ENCODE measurements around the gene CRYBB1.

Gene CRYBB1

GRCh38 chr22:26632422-26633155 is 14.8 kb upstream of the CRYBB1 start:
- H3K4ac ChIP-seq (ENCODE audit: low read depth, low read length) = no peak overlapping the region

GRCh38 chr22:26631282-26631681 is 13.5 kb upstream of the CRYBB1 start:
- no peaks in the 10 kb centered on the region for H3K4me1 ChIP-seq (ENCODE audit: control insufficient read depth in 1 of 2, insufficient read depth in 2 of 2, low read length in 2 of 2)
- H2BK12ac ChIP-seq (ENCODE audit: low read length) = no peak overlapping the region
- no peaks in the 10 kb centered on the region for H3K27me3 ChIP-seq (ENCODE audit: insufficient read depth, low read length)
- H3K36me3 ChIP-seq (ENCODE audit: control insufficient read depth in 1 of 2, insufficient read depth in 2 of 2, low read length in 2 of 2) = no peaks in the 10 kb centered on the region
- no peak overlapping the region for H2AFZ ChIP-seq (ENCODE audit: insufficient read depth, low read length, poor library complexity)
- no peak overlapping the region for H2AK5ac ChIP-seq (ENCODE audit: low read length)
- H2BK120ac ChIP-seq (ENCODE audit: insufficient read depth, low read length, poor library complexity) = no peak overlapping the region
- no CpG with 5 or more reads among the region's 4 CpGs for WGBS (ENCODE audit: extremely low coverage, insufficient coverage, insufficient read length)
- no peak for DNase-seq
- H4K8ac ChIP-seq (ENCODE audit: low read depth, low read length) = no peak overlapping the region
- no peak overlapping the region for H3K23ac ChIP-seq (ENCODE audit: low read length)
- H3K79me2 ChIP-seq (ENCODE audit: control insufficient read depth, insufficient read depth, low read length, poor library complexity) = no peaks in the 10 kb centered on the region
- H3K4ac ChIP-seq (ENCODE audit: low read depth, low read length) = no peak overlapping the region
- H4K12ac ChIP-seq (ENCODE audit: low read depth, low read length) = no peak overlapping the region
- H3K18ac ChIP-seq (ENCODE audit: low read length) = no peak overlapping the region
- no peak overlapping the region for H2BK5ac ChIP-seq (ENCODE audit: low read depth, low read length, poor library complexity)
- H4K91ac ChIP-seq (ENCODE audit: low read depth, low read length) = no peak overlapping the region
- H3K9me3 ChIP-seq (ENCODE audit: insufficient read depth, low read depth, low read length) = no peaks in the 10 kb centered on the region
- H3K79me1 ChIP-seq (ENCODE audit: low read length) = no peaks in the 10 kb centered on the region
- H3K4me3 ChIP-seq (ENCODE audit: low read depth, low read length) = no peak overlapping the region
- H3K9ac ChIP-seq (ENCODE audit: low read length) = no peak overlapping the region
- H3K27ac ChIP-seq (ENCODE audit: low read depth, low read length) = no peak overlapping the region
- H3K4me2 ChIP-seq (ENCODE audit: low read length) = no peak overlapping the region
- no peak overlapping the region for H3K14ac ChIP-seq (ENCODE audit: low read length)

More at GRCh38 chr22:26632422-26633155, 14.8 kb upstream of the CRYBB1 start:
- no CpG with 5 or more reads among the region's 8 CpGs for WGBS (ENCODE audit: extremely low coverage, insufficient coverage, insufficient read length)
- Histone ChIP-seq H3K23ac (ENCODE audit: low read length) (no peak overlapping the region), H2BK120ac (ENCODE audit: insufficient read depth, low read length, poor library complexity) (no peak overlapping the region), H3K4me1 (ENCODE audit: control insufficient read depth in 1 of 2, insufficient read depth in 2 of 2, low read length in 2 of 2) (no peaks in the 10 kb centered on the region), H2BK12ac (ENCODE audit: low read length) (no peak overlapping the region), H3K9me3 (ENCODE audit: insufficient read depth, low read depth, low read length) (no peaks in the 10 kb centered on the region), H3K4me2 (ENCODE audit: low read length) (no peak overlapping the region), H4K91ac (ENCODE audit: low read depth, low read length) (no peak overlapping the region), H3K9ac (ENCODE audit: low read length) (no peak overlapping the region), H3K4me3 (ENCODE audit: low read depth, low read length) (no peak overlapping the region), H2AFZ (ENCODE audit: insufficient read depth, low read length, poor library complexity) (no peak overlapping the region), H4K12ac (ENCODE audit: low read depth, low read length) (no peak overlapping the region), H3K27me3 (ENCODE audit: insufficient read depth, low read length) (no peaks in the 10 kb centered on the region), H3K36me3 (ENCODE audit: control insufficient read depth in 1 of 2, insufficient read depth in 2 of 2, low read length in 2 of 2) (no peaks in the 10 kb centered on the region), H3K27ac (ENCODE audit: low read depth, low read length) (no peak overlapping the region), H3K79me1 (ENCODE audit: low read length) (no peaks in the 10 kb centered on the region), H2BK5ac (ENCODE audit: low read depth, low read length, poor library complexity) (no peak overlapping the region), H3K18ac (ENCODE audit: low read length) (no peak overlapping the region), H4K8ac (ENCODE audit: low read depth, low read length) (no peak overlapping the region), H3K14ac (ENCODE audit: low read length) (no peak overlapping the region), H3K79me2 (ENCODE audit: control insufficient read depth, insufficient read depth, low read length, poor library complexity) (no peaks in the 10 kb centered on the region), H2AK5ac (ENCODE audit: low read length) (no peak overlapping the region)
- DNase-seq = no peak

- Histone ChIP-seq H2AFZ (ENCODE audit: insufficient read depth, low read length, poor library complexity) (no peak overlapping the region), H3K27ac (ENCODE audit: low read depth, low read length) (no peak overlapping the region), H3K9me3 (ENCODE audit: insufficient read depth, low read depth, low read length) (peaks cover under 1% of the 10 kb centered on the region), H3K9ac (ENCODE audit: low read length) (no peak overlapping the region), H3K4me3 (ENCODE audit: low read depth, low read length) (no peak overlapping the region), H3K36me3 (ENCODE audit: control insufficient read depth in 1 of 2, insufficient read depth in 2 of 2, low read length in 2 of 2) (no peaks in the 10 kb centered on the region), H3K14ac (ENCODE audit: low read length) (no peak overlapping the region), H3K27me3 (ENCODE audit: insufficient read depth, low read length) (no peaks in the 10 kb centered on the region), H4K12ac (ENCODE audit: low read depth, low read length) (no peak overlapping the region), H3K4ac (ENCODE audit: low read depth, low read length) (no peak overlapping the region), H3K18ac (ENCODE audit: low read length) (no peak overlapping the region), H3K4me1 (ENCODE audit: control insufficient read depth in 1 of 2, insufficient read depth in 2 of 2, low read length in 2 of 2) (no peaks in the 10 kb centered on the region), H3K79me2 (ENCODE audit: control insufficient read depth, insufficient read depth, low read length, poor library complexity) (no peaks in the 10 kb centered on the region), H4K8ac (ENCODE audit: low read depth, low read length) (no peak overlapping the region), H2BK120ac (ENCODE audit: insufficient read depth, low read length, poor library complexity) (no peak overlapping the region), H3K4me2 (ENCODE audit: low read length) (no peak overlapping the region), H4K91ac (ENCODE audit: low read depth, low read length) (no peak overlapping the region), H2BK5ac (ENCODE audit: low read depth, low read length, poor library complexity) (no peak overlapping the region), H2AK5ac (ENCODE audit: low read length) (no peak overlapping the region), H2BK12ac (ENCODE audit: low read length) (no peak overlapping the region), H3K23ac (ENCODE audit: low read length) (no peak overlapping the region), H3K79me1 (ENCODE audit: low read length) (no peaks in the 10 kb centered on the region)
- no peak for DNase-seq
- no CpG with 5 or more reads among the region's 18 CpGs for WGBS (ENCODE audit: extremely low coverage, insufficient coverage, insufficient read length)
These were observed 12.3 kb upstream of the CRYBB1 start for GRCh38 chr22:26629988-26630761.

GRCh38 chr22:26624803-26625202 is 7.0 kb upstream of the CRYBB1 start:
- no peak overlapping the region for H3K4me2 ChIP-seq (ENCODE audit: low read length)
- H4K91ac ChIP-seq (ENCODE audit: low read depth, low read length) = no peak overlapping the region
- H2AFZ ChIP-seq (ENCODE audit: insufficient read depth, low read length, poor library complexity) = no peak overlapping the region
- H3K18ac ChIP-seq (ENCODE audit: low read length) = no peak overlapping the region
- no peak overlapping the region for H4K8ac ChIP-seq (ENCODE audit: low read depth, low read length)
- H3K4me3 ChIP-seq (ENCODE audit: low read depth, low read length) = no peak overlapping the region
- no peaks in the 10 kb centered on the region for H3K79me2 ChIP-seq (ENCODE audit: control insufficient read depth, insufficient read depth, low read length, poor library complexity)
- no peak overlapping the region for H3K27ac ChIP-seq (ENCODE audit: low read depth, low read length)
- no peaks in the 10 kb centered on the region for H3K79me1 ChIP-seq (ENCODE audit: low read length)
- no peaks in the 10 kb centered on the region for H3K4me1 ChIP-seq (ENCODE audit: control insufficient read depth in 1 of 2, insufficient read depth in 2 of 2, low read length in 2 of 2)
- no peak overlapping the region for H3K14ac ChIP-seq (ENCODE audit: low read length)
- no peak overlapping the region for H3K4ac ChIP-seq (ENCODE audit: low read depth, low read length)
- H2BK5ac ChIP-seq (ENCODE audit: low read depth, low read length, poor library complexity) = no peak overlapping the region
- H3K9me3 ChIP-seq (ENCODE audit: insufficient read depth, low read depth, low read length) = peaks cover 4% of the 10 kb centered on the region
- H2BK12ac ChIP-seq (ENCODE audit: low read length) = no peak overlapping the region
- no peaks in the 10 kb centered on the region for H3K27me3 ChIP-seq (ENCODE audit: insufficient read depth, low read length)
- H3K23ac ChIP-seq (ENCODE audit: low read length) = no peak overlapping the region
- no peaks in the 10 kb centered on the region for H3K36me3 ChIP-seq (ENCODE audit: control insufficient read depth in 1 of 2, insufficient read depth in 2 of 2, low read length in 2 of 2)
- no peak overlapping the region for H2BK120ac ChIP-seq (ENCODE audit: insufficient read depth, low read length, poor library complexity)
- no peak overlapping the region for H4K12ac ChIP-seq (ENCODE audit: low read depth, low read length)
- WGBS (ENCODE audit: extremely low coverage, insufficient coverage, insufficient read length) = no CpG with 5 or more reads among the region's 12 CpGs
- no peak overlapping the region for H3K9ac ChIP-seq (ENCODE audit: low read length)
- no peak for DNase-seq
- H2AK5ac ChIP-seq (ENCODE audit: low read length) = no peak overlapping the region
